Kidney (tissue), 14 donors: ENCODE measurements around the gene WDR48. TPM values are rescaled to one million over a fixed set of nuclear protein-coding genes. Genes with fewer than 3 reads are reported as not detected.

Experiments used
- DNase-seq, 5 donors: peaks; one replicate each; pipeline ENCODE4 v3.0.0-alpha.2; 2013 to 2020
- FAIRE-seq: peaks from 2 replicates; lab custom pipeline; 2012; peaks lifted over from hg19 to GRCh38; lab: Jason Lieb, UNC
- H3K27ac ChIP-seq, 2 donors: one replicate each; pipeline ENCODE4 v1.7.0; 2013; ENCODE audit warnings: low read depth in 2 of 2, low read length in 2 of 2, inconsistent platforms in 1 of 2
- H3K27me3 ChIP-seq: one replicate; pipeline ENCODE4 v1.7.1; 2013; ENCODE audit warnings: low read length, inconsistent platforms; ENCODE audit not compliant: control insufficient read depth, insufficient read depth
- H3K36me3 ChIP-seq, 3 donors: one replicate each; pipeline versions ENCODE4 v1.7.0 to v1.7.1; 2013; ENCODE audit warnings: low read length in 3 of 3, control low read depth in 1 of 3, inconsistent platforms in 1 of 3; ENCODE audit not compliant: insufficient read depth in 3 of 3, control insufficient read depth in 2 of 3
- H3K4me1 ChIP-seq, 3 donors: one replicate each; pipeline versions ENCODE4 v1.7.0 to v1.7.1; 2013; ENCODE audit warnings: low read length in 3 of 3, inconsistent platforms in 1 of 3, low read depth in 1 of 3; ENCODE audit not compliant: control insufficient read depth in 2 of 3, insufficient read depth in 2 of 3
- H3K4me3 ChIP-seq, 3 donors: one replicate each; pipeline versions ENCODE4 v1.7.0 to v1.8.1; 2013; ENCODE audit warnings: low read length in 3 of 3, control low read depth in 1 of 3, inconsistent platforms in 1 of 3
- H3K9ac ChIP-seq, 3 donors: one replicate each; pipeline versions ENCODE4 v1.7.0 to v1.7.1; 2013; ENCODE audit warnings: low read length in 3 of 3, control low read depth in 1 of 3, inconsistent platforms in 1 of 3
- H3K9me3 ChIP-seq, 3 donors: one replicate each; pipeline versions ENCODE4 v1.7.0 to v1.7.1; 2013; ENCODE audit warnings: low read length in 3 of 3, control low read depth in 1 of 3, inconsistent platforms in 1 of 3; ENCODE audit not compliant: control insufficient read depth in 2 of 3, insufficient read depth in 1 of 3
- intact Hi-C: fragments of 100-400 bp; cut with DNase I; formaldehyde crosslinking; loops from one replicate; pipeline ENCODE4 v1.11.1; 2022
- polyA plus RNA-seq: library from polyadenylated mRNA; stranded (reverse); fragments of 350-450 nt; fragmentation: Illumina TruSeq; extraction: RNeasy Lipid Tissue Mini Kit (QIAGEN cat#74804); gene quantifications from one replicate; pipeline ENCODE4 v1.2.3, GENCODE V29; 2014; ENCODE audit warnings: low read depth, low replicate concordance; ENCODE audit not compliant: insufficient read depth
- total RNA-seq: library from RNA; stranded (reverse); fragmentation: NEBNext Ultra II Directional; extraction: Animal tissue kit (Norgen Biotek cat#: 25700); gene quantifications from one replicate; pipeline ENCODE4 v1.2.1, GENCODE V29; 2021
- TF ChIP-seq, protein P1 (sequence below): IDR thresholded peaks from 3 replicates; pipeline ENCODE4 v1.5.1; 2012; ENCODE audit warnings: mild to moderate bottlenecking, moderate library complexity, borderline replicate concordance; ENCODE audit not compliant: insufficient read depth; ENCODE audit errors: extremely low read depth
- donor health status: control.
- donor health status: control.
- donor health status: control.
- donor health status: control.
- donor health status: control.
- donor health status: DM: yes; HTN: yes; CAD: no.
- donor health status: Normal renal cell carcinoma (clear cell type).

WDR48 gene
- total and polyA plus RNA-seq, 2 donors from 2014 or later, result 21.0 to 48.3 TPM

DNA sequence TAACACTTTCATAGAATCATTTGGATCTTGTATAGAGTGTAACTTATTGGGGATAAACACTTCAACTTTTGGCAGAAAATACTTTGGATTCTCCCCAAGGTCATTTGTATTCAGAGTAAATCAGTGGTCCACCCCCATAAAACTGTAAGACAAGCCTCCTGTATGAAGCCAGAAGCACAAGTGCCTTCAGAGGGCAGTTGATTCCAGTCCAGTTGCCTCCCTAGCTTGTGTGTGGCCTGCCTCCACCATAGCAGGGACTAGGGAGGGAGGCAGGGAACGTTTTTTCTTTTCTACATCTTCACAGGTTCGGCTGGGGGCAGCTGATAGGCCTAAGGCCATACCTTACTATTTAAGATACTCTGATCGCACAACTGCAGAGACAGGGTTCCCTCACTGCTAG, 44.0 kb downstream of the WDR48 start:
- Histone ChIP-seq H3K36me3 (peaks cover 5 to 53% (median 49%) of the 10 kb centered on the region in 3 donors), H3K27me3 (no peaks in the 10 kb centered on the region), H3K27ac (no peak overlapping the region), H3K9ac (no peak overlapping the region), H3K4me1 (no peaks in the 10 kb centered on the region), H3K4me3 (no peak overlapping the region), H3K9me3 (no peaks in the 10 kb centered on the region)
- TF ChIP-seq, protein P1, sequence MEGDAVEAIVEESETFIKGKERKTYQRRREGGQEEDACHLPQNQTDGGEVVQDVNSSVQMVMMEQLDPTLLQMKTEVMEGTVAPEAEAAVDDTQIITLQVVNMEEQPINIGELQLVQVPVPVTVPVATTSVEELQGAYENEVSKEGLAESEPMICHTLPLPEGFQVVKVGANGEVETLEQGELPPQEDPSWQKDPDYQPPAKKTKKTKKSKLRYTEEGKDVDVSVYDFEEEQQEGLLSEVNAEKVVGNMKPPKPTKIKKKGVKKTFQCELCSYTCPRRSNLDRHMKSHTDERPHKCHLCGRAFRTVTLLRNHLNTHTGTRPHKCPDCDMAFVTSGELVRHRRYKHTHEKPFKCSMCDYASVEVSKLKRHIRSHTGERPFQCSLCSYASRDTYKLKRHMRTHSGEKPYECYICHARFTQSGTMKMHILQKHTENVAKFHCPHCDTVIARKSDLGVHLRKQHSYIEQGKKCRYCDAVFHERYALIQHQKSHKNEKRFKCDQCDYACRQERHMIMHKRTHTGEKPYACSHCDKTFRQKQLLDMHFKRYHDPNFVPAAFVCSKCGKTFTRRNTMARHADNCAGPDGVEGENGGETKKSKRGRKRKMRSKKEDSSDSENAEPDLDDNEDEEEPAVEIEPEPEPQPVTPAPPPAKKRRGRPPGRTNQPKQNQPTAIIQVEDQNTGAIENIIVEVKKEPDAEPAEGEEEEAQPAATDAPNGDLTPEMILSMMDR, result no peak
- DNase-seq, result no peak
- no peak for FAIRE-seq
- intact Hi-C loops, result no loop called here

DNA sequence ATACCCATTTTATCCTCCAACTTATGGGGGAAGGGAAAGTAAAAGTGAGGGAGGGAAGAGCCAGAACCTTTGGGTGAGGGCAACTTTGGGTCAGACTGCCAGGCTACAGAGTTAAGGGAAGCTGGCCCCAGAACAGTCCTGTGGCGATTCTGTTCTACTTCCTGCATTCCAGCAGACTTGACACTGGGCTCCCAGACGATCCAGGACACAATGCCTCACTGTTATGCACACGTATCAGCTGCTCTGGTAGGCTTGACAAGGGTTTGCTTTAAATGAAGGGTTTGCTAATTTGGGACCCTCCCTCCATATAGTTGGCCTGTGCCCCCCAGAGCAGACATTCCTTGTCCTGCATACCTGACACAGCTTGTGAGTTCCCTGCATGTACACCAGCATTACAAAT, 45.0 kb downstream of the WDR48 start:
- TF ChIP-seq, protein P1, result no peak
- DNase-seq (no peak), FAIRE-seq (no peak)
- no peak overlapping the region for H3K27ac ChIP-seq
- H3K9me3 ChIP-seq, result no peaks in the 10 kb centered on the region
- H3K27me3 ChIP-seq, result no peaks in the 10 kb centered on the region
- H3K36me3 ChIP-seq, result peaks cover 5 to 48% (median 47%) of the 10 kb centered on the region in 3 donors
- H3K4me3 ChIP-seq, result no peak overlapping the region
- H3K4me1 ChIP-seq, result no peaks in the 10 kb centered on the region
- intact Hi-C loops, result no loop called here
- no peak overlapping the region for H3K9ac ChIP-seq

DNA sequence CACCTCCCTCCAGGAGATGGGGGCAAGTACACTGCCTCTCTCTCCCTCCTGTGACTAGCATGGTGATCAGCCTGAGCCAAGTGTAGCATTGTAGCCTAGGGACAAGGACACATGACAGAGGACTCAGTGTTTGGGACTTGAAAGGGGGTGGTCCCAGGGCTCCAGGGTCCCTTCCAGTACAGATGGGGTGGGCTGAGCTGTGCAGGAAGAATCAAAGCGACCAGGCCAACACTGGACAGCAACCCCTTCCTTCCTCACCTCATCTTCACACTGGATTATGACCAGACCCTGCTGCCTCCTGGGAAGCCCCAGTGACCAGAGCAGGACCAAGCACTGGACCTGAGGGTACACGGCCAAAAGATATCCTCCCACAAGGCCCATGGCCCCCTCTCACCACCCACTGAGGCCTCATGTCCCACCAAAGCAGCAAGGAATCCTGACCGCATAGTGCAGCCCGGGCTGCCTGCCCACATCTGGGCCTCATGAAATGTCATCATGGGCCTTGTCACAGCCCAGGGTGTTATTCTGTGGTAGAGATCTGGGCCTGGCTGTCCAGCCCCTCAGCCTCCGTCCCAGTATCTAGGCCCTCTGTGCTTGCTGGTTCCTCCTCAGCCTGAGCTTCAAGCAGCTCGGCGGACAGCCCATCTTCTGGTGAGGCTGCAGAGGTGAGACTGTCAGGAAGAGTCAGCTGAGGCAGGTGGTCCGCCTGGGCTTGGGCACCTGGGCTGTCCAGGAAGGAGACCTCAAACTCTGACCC, 46.1 kb downstream of the WDR48 start:
- FAIRE-seq, result no peak
- Histone ChIP-seq H3K9me3 (no peaks in the 10 kb centered on the region), H3K4me3 (no peak overlapping the region), H3K9ac (no peak overlapping the region), H3K27ac (no peak overlapping the region), H3K36me3 (peaks cover 0 to 49% (median 45%) of the 10 kb centered on the region in 3 donors), H3K27me3 (no peaks in the 10 kb centered on the region), H3K4me1 (no peaks in the 10 kb centered on the region)
- intact Hi-C loops, result no loop called here
- DNase-seq, result no peak
- TF ChIP-seq, protein P1, result no peak
